Spleen (tissue), 7 donors: Measurements from ENCODE around the gene NFATC2.

Experiments
- POLR2A ChIP-seq, 3 donors: fragments of 450-650 bp; IDR thresholded peaks; one replicate each; pipeline ENCODE4 v1.5.1; 2017; ENCODE audit warnings: antibody characterized with exemption in 3 of 3, mild to moderate bottlenecking in 1 of 3
- TF ChIP-seq, protein P1 (sequence below), 11 experiments: fragments of 200-600 bp in 7 of 11; fragments of 450-650 bp in 4 of 11; sonication (generic) in 4 of 11; IDR thresholded peaks in 8 of 11; conservative IDR thresholded peaks in 3 of 11; 1 replicate in 7 of 11; 2 replicates in 4 of 11; pipeline versions ENCODE4 v1.4.0 to v1.8.0; 2016 to 2021; ENCODE audit warnings: antibody characterized with exemption in 11 of 11, inconsistent platforms in 4 of 11, mild to moderate bottlenecking in 1 of 11
- donor health status: DM: no; HTN: no; CAD: no; lungs with moderate emphysema.
- donor health status: DM: no; HTN: no; CAD: no.
- donor health status: DM: no; HTN: no; CAD: no.

DNA sequence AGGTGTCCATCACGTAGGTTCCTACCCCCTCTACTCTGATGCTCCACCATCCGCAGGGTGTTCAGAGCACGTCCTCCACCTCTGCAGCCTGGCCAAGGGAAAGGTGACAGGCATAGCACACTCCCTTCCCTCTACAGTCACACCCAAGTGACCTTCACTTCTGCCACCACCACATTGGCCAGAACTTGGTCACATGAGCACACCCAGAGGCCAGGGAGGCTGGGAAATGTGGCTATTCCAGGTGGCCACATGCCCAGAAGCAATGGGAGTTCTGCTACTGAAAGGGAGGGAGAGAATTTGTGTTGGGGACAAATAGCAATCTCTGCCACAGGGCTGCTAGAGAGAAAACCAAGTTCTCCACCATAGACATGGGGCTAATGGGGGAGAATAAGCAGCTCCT lies 180.3 kb downstream of the NFATC2 start:
- TF ChIP-seq, protein P1, sequence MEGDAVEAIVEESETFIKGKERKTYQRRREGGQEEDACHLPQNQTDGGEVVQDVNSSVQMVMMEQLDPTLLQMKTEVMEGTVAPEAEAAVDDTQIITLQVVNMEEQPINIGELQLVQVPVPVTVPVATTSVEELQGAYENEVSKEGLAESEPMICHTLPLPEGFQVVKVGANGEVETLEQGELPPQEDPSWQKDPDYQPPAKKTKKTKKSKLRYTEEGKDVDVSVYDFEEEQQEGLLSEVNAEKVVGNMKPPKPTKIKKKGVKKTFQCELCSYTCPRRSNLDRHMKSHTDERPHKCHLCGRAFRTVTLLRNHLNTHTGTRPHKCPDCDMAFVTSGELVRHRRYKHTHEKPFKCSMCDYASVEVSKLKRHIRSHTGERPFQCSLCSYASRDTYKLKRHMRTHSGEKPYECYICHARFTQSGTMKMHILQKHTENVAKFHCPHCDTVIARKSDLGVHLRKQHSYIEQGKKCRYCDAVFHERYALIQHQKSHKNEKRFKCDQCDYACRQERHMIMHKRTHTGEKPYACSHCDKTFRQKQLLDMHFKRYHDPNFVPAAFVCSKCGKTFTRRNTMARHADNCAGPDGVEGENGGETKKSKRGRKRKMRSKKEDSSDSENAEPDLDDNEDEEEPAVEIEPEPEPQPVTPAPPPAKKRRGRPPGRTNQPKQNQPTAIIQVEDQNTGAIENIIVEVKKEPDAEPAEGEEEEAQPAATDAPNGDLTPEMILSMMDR (IDR thresholded peaks at IDR 0.05 in 8 of 11, conservative IDR thresholded peaks at IDR 0.05 in 3 of 11) = no peak
- TF ChIP-seq POLR2A (IDR thresholded peaks at IDR 0.05) = no peak
